ENCODE measurements around the gene NEUROD2.

The NEUROD2 gene

GRCh38 chr17:39600997-39601597 is 6.6 kb downstream of the NEUROD2 start:
- H4K20me1 ChIP-seq (ENCODE audit: control insufficient read depth, insufficient read depth, low read depth, low read length): 0 out of 2 replicates have a peak, but pooled peaks cover 2% of the 10 kb centered on the region
- H3F3A ChIP-seq (ENCODE audit: control insufficient read depth, insufficient read depth): no peaks in the 10 kb centered on the region; the same call in 1 of the 2 replicates
- no peak overlapping the region for H3K27ac ChIP-seq (ENCODE audit: low read depth, low read length)
- no peaks in the 10 kb centered on the region for H3K79me2 ChIP-seq (ENCODE audit: control insufficient read depth, low read length)
- H3K9me2 ChIP-seq (replicated peaks; ENCODE audit: control insufficient read depth, low read length): no peaks in the 10 kb centered on the region
- H3K4me1 ChIP-seq (ENCODE audit: control insufficient read depth, low read length): peaks cover 19% of the 10 kb centered on the region
- H3K27me3 ChIP-seq (ENCODE audit: control insufficient read depth, low read length): peaks cover 97% of the 10 kb centered on the region
- no peaks in the 10 kb centered on the region for H3K36me3 ChIP-seq (ENCODE audit: control insufficient read depth, low read length)
- no peaks in the 10 kb centered on the region for H3K9me3 ChIP-seq (ENCODE audit: control insufficient read depth, insufficient read depth, low read length)
- no peak overlapping the region for H3K4me2 ChIP-seq (ENCODE audit: low read length)
- no peak overlapping the region for H3K4me3 ChIP-seq (ENCODE audit: low read length)
- TF ChIP-seq EZH2phosphoT487 (IDR thresholded peaks at IDR 0.05; ENCODE audit: borderline replicate concordance, low read length) (peak; percentile 84), CTCF (IDR thresholded peaks at IDR 0.05; ENCODE audit: low read depth, low read length, poor library complexity, severe bottlenecking) (no peak)

GRCh38 chr17:39600288-39600996 is 7.3 kb downstream of the NEUROD2 start:
- H4K20me1 ChIP-seq (ENCODE audit: control insufficient read depth, insufficient read depth, low read depth, low read length): 0 out of 2 replicates have a peak, but pooled peaks cover 2% of the 10 kb centered on the region
- no peak overlapping the region for H3K4me3 ChIP-seq (ENCODE audit: low read length)
- no peaks in the 10 kb centered on the region for H3K79me2 ChIP-seq (ENCODE audit: control insufficient read depth, low read length)
- TF ChIP-seq CTCF (IDR thresholded peaks at IDR 0.05; ENCODE audit: low read depth, low read length, poor library complexity, severe bottlenecking): no peak
- TF ChIP-seq EZH2phosphoT487 (IDR thresholded peaks at IDR 0.05; ENCODE audit: borderline replicate concordance, low read length): no peak
- no peak overlapping the region for H3K4me2 ChIP-seq (ENCODE audit: low read length)
- H3K27me3 ChIP-seq (ENCODE audit: control insufficient read depth, low read length): peaks cover 97% of the 10 kb centered on the region
- H3K9me3 ChIP-seq (ENCODE audit: control insufficient read depth, insufficient read depth, low read length): no peaks in the 10 kb centered on the region
- no peak overlapping the region for H3K27ac ChIP-seq (ENCODE audit: low read depth, low read length)
- peaks cover 15% of the 10 kb centered on the region for H3K4me1 ChIP-seq (ENCODE audit: control insufficient read depth, low read length)
- no peaks in the 10 kb centered on the region; the same call in 1 of the 2 replicates for H3F3A ChIP-seq (ENCODE audit: control insufficient read depth, insufficient read depth)
- no peaks in the 10 kb centered on the region for H3K36me3 ChIP-seq (ENCODE audit: control insufficient read depth, low read length)
- H3K9me2 ChIP-seq (replicated peaks; ENCODE audit: control insufficient read depth, low read length): no peaks in the 10 kb centered on the region

- Histone ChIP-seq H3K9me2 (replicated peaks; ENCODE audit: control insufficient read depth, low read length) (no peaks in the 10 kb centered on the region), H4K20me1 (ENCODE audit: control insufficient read depth, insufficient read depth, low read depth, low read length) (0 out of 2 replicates have a peak, but pooled peaks cover 2% of the 10 kb centered on the region), H3K9me3 (ENCODE audit: control insufficient read depth, insufficient read depth, low read length) (no peaks in the 10 kb centered on the region), H3K4me2 (ENCODE audit: low read length) (no peak overlapping the region), H3K27ac (ENCODE audit: low read depth, low read length) (no peak overlapping the region), H3F3A (ENCODE audit: control insufficient read depth, insufficient read depth) (no peaks in the 10 kb centered on the region; the same call in 1 of the 2 replicates), H3K27me3 (ENCODE audit: control insufficient read depth, low read length) (peaks cover 97% of the 10 kb centered on the region), H3K4me1 (ENCODE audit: control insufficient read depth, low read length) (peaks cover 9% of the 10 kb centered on the region), H3K36me3 (ENCODE audit: control insufficient read depth, low read length) (no peaks in the 10 kb centered on the region), H3K4me3 (ENCODE audit: low read length) (no peak overlapping the region), H3K79me2 (ENCODE audit: control insufficient read depth, low read length) (no peaks in the 10 kb centered on the region)
- TF ChIP-seq CTCF (IDR thresholded peaks at IDR 0.05; ENCODE audit: low read depth, low read length, poor library complexity, severe bottlenecking) (no peak), EZH2phosphoT487 (IDR thresholded peaks at IDR 0.05; ENCODE audit: borderline replicate concordance, low read length) (no peak; the same call in 1 of the 2 replicates)
Observed at GRCh38 chr17:39599665-39600231, 8.0 kb downstream of the NEUROD2 start.

Measured in DOHH2 (cell line).